Lower leg skin (tissue), 3 donors: ENCODE data around the gene USH1G.

Experiments
- POLR2A ChIP-seq, 2 donors: fragments of 450-650 bp; IDR thresholded peaks; one replicate each; pipeline ENCODE4 v1.6.1; 2016 to 2017; ENCODE audit warnings: antibody characterized with exemption in 2 of 2, mild to moderate bottlenecking in 1 of 2, moderate library complexity in 1 of 2
- TF ChIP-seq, protein P1 (sequence below), 3 donors: fragments of 450-650 bp; IDR thresholded peaks; one replicate each; pipeline ENCODE4 v1.5.1; 2016; ENCODE audit warnings: antibody characterized with exemption in 3 of 3, mild to moderate bottlenecking in 3 of 3, moderate library complexity in 2 of 3

DNA sequence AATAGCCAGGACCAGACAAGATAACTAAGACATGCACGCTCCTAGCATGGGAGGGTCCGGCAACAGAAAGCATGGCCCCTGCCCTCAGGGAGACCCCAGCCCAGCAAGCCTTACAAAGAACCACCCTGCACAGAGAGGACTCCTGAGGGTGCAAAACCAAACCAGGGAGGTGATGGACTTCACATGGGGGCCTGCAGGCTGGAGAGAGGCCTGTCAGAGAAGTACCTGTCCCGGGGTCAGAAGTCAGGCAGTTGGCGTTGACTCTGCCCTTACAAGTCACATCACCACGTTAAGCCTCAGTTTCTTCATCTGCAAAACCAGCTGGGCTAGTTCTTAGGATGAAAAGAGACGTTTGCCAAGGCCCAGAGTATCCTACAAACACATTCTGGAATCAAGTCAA is 5.7 kb upstream of the USH1G start:
- no peak for TF ChIP-seq POLR2A (IDR thresholded peaks at IDR 0.05)
- TF ChIP-seq, protein P1, sequence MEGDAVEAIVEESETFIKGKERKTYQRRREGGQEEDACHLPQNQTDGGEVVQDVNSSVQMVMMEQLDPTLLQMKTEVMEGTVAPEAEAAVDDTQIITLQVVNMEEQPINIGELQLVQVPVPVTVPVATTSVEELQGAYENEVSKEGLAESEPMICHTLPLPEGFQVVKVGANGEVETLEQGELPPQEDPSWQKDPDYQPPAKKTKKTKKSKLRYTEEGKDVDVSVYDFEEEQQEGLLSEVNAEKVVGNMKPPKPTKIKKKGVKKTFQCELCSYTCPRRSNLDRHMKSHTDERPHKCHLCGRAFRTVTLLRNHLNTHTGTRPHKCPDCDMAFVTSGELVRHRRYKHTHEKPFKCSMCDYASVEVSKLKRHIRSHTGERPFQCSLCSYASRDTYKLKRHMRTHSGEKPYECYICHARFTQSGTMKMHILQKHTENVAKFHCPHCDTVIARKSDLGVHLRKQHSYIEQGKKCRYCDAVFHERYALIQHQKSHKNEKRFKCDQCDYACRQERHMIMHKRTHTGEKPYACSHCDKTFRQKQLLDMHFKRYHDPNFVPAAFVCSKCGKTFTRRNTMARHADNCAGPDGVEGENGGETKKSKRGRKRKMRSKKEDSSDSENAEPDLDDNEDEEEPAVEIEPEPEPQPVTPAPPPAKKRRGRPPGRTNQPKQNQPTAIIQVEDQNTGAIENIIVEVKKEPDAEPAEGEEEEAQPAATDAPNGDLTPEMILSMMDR (IDR thresholded peaks at IDR 0.05): no peak
